ENCODE results near the gene CXCL9. TPM values are rescaled to one million over a fixed set of nuclear protein-coding genes. Genes with fewer than 3 reads are reported as not detected.
A peak's percentile ranks its signal among the peaks of the same experiment; 100 is the strongest.

CXCL9 gene
- total RNA-seq, 1 experiment from 2014 or later = not detected

DNA sequence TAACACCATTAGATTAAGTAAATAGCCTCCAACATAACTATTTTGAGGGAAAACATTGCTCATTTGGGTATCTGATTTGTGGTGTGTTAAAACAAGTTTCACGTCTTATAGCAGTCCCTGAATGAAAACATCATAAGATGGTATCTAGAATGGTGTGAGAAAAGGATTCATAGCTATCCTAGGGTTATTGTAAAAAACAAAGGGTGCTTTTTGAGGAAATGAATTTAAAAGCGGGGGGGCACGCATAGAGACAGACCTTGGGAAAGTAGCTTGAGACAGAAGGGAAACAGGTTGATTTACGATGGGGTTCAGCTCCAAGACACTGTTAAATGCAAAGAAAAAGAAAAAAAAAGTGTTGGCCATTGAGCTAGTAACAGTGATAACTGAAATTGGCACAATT lies 16.8 kb upstream of the CXCL9 start:
- H3K27ac ChIP-seq = no peak overlapping the region
- H3K36me3 ChIP-seq = no peaks in the 10 kb centered on the region
- H3K9me3 ChIP-seq (replicated peaks) = no peaks in the 10 kb centered on the region
- no peak for DNase-seq
- H3K27me3 ChIP-seq = no peaks in the 10 kb centered on the region
- no peak overlapping the region for H3K4me3 ChIP-seq
- no peaks in the 10 kb centered on the region for H3K4me1 ChIP-seq

DNA sequence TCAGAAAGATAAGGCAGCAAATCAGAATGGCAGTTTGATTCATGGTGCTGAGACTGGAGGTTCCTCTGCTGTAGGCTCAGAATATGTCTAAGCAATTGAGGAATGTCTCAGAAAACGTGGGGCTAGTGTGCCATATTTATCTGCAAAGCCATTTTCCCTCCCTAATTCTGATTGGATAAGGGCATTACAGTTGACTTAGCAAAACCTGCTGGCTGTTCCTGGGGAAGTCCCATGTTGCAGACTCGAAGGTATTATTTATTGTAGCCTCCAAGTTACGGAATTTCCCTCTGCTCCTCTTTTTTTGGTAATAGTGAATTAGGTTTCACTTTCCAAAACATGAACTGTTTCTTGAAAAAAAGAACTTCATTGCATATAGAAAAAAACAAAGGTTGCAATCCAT lies 16.1 kb upstream of the CXCL9 start, which contains the start of gene CXCL10:
CXCL10 (minus strand) TSS at position 109 of the 400 bp plus-strand sequence; CDS start at position 43, 66 bp downstream.
- H3K27ac ChIP-seq = no peak within 1 kb of the TSS
- H3K27me3 ChIP-seq = no peaks in the 10 kb centered on the region
- no peak within 1 kb of the TSS for H3K4me3 ChIP-seq
- no peaks in the 10 kb centered on the region for H3K4me1 ChIP-seq
- no peaks in the 10 kb centered on the region for H3K9me3 ChIP-seq (replicated peaks)
- no peaks in the 10 kb centered on the region for H3K36me3 ChIP-seq
- no peak for DNase-seq

DNA sequence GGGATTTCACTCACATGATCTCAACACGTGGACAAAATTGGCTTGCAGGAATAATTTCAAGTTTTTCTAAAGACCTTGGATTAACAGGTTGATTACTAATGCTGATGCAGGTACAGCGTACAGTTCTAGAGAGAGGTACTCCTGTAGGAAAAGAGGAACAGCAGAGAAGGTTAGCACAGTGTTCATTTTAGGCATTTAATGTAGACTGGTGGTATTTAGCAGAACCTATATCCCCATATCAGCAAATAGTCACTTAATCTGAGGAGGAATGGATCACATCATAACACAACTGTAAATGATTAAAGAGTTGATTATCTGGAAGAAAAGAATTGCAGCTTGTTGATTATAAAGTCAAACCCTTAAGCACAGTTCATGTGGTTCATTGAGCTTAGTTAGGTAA lies 15.4 kb upstream of the CXCL9 start:
- Histone ChIP-seq H3K4me3 (no peak overlapping the region), H3K27ac (no peak overlapping the region), H3K9me3 (replicated peaks) (no peaks in the 10 kb centered on the region), H3K27me3 (no peaks in the 10 kb centered on the region), H3K4me1 (no peaks in the 10 kb centered on the region), H3K36me3 (no peaks in the 10 kb centered on the region)
- no peak for DNase-seq

DNA sequence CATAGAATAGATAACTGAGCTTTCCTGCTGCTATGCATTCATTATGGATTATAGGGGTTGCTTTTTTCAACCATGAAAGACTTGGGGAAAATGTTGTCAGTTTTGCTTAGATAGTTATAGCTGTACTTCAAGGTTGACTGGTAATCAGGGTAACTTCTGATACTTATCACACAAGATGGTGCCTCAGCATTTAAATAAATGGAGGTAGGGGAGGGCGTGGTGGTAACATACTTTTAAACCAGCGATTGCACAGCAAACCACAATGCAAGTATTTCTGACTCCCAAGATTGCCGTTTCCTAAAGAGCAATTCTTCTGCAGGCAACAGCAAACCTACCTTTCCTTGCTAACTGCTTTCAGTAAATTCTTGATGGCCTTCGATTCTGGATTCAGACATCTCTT lies 14.7 kb upstream of the CXCL9 start:
- Histone ChIP-seq H3K9me3 (replicated peaks) (no peaks in the 10 kb centered on the region), H3K27me3 (no peaks in the 10 kb centered on the region), H3K36me3 (no peaks in the 10 kb centered on the region), H3K4me1 (no peaks in the 10 kb centered on the region), H3K4me3 (no peak overlapping the region), H3K27ac (no peak overlapping the region)
- DNase-seq = no peak

DNA sequence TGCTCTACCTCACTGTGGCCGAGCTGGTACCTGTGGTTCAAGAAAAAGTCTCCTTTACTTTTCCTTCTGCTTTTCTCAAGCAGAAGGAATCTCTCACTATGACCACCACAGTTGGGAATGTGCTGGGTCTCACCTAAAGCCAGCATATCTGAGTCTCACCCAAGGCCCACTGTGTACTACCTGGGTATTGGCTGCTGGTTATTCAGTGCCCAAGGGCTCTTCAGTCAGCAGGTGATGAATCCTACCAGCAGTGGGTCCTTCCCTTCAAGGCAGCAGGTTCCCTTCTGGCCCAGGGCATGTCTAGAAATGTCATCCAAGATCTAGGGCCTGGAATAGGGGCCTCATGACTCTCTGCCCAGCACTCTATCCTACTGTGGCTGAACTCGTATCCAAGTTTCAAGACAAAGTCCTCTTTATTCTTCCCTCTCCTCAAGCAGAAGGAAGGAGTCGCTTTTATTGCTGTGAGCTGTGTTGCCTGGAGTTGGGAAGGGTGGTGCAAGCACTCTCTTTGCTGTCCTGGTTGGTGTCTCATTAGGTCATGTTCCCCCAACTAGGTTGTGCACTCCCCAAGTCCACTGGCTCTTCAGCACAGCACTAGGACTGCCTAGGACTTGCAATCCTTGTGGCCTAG lies 9.9 kb upstream of the CXCL9 start:
- DNase-seq = no peak
- Histone ChIP-seq H3K27me3 (no peaks in the 10 kb centered on the region), H3K4me3 (no peak overlapping the region), H3K9me3 (replicated peaks) (no peaks in the 10 kb centered on the region), H3K36me3 (no peaks in the 10 kb centered on the region), H3K27ac (no peak overlapping the region), H3K4me1 (peaks cover 5% of the 10 kb centered on the region; the same call in 1 of the 2 replicates)

DNA sequence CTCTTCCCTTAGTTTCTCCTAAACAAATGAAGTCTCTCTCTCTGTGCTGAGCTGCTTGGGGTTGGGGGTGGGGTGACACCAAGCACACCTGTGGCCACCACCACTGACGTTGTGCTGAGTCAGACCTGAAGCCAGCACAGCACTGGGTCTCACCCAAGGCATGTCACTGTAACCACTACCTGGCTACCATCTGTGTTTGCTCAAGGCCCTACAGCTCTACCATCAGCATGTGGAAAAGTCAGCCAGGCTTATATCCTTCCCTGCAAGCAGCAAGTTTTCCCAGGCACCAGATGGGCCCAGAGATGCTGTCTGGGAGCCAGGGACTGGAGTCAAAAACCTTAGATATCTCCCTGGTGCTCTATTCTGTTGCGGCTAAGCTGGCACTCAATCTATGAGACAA lies 9.1 kb upstream of the CXCL9 start:
- no peaks in the 10 kb centered on the region for H3K27me3 ChIP-seq
- no peak overlapping the region for H3K4me3 ChIP-seq
- H3K9me3 ChIP-seq (replicated peaks) = no peaks in the 10 kb centered on the region
- no peak for DNase-seq
- H3K4me1 ChIP-seq = peaks cover 11% of the 10 kb centered on the region; the same call in 1 of the 2 replicates
- no peak overlapping the region for H3K27ac ChIP-seq
- no peaks in the 10 kb centered on the region for H3K36me3 ChIP-seq

DNA sequence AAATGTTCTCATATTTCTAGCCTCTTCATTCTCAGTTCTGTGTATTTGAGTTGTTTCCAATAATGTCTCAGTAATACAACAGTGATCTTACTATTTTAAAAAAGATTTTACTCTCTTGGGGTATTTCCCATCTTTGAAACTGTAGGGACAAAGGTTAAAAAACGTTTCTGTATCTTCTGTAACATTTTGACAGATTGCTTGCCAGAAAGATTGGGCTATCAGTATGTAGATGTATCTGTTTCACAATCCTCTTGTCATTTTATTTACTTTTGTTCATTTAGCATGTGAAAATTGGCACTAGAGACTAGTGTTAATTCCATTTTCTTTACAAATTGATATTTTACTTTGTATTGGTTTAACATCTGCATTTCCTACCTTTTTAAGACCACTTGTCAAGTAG lies 6.2 kb upstream of the CXCL9 start:
- Histone ChIP-seq H3K27ac (no peak overlapping the region), H3K9me3 (replicated peaks) (no peaks in the 10 kb centered on the region), H3K4me3 (no peak overlapping the region), H3K27me3 (no peaks in the 10 kb centered on the region), H3K4me1 (peaks cover 13% of the 10 kb centered on the region; the same call in 1 of the 2 replicates), H3K36me3 (no peaks in the 10 kb centered on the region)
- DNase-seq = no peak

DNA sequence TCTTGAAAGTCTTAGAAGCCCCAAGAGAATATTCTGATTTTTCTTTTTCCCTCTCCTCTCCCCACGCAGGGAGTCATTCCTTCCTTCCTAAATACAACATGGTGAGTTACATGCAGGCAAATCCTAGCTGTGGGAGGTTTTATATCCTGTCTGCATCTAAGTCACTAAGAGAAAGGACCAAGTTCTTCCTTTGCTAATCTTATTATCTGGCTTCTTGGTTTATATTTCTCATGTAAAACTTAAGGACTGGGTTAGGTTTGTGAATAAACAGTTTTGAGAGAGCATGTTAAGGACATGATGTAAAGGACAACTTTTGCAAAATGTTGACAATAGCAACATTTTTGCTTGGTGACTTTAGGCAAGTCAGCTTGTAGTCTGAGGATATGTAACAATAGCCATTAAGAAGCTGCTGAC lies 5.1 kb upstream of the CXCL9 start:
- H3K36me3 ChIP-seq = no peaks in the 10 kb centered on the region
- H3K4me3 ChIP-seq = peak overlapping the region; percentile 48
- peak overlapping the region; percentile 44 for H3K27ac ChIP-seq
- H3K9me3 ChIP-seq (replicated peaks) = no peaks in the 10 kb centered on the region
- DNase-seq = no peak
- peaks cover 13% of the 10 kb centered on the region; the same call in 1 of the 2 replicates for H3K4me1 ChIP-seq
- 0 out of 2 replicates have a peak, but pooled peaks cover 3% of the 10 kb centered on the region for H3K27me3 ChIP-seq

DNA sequence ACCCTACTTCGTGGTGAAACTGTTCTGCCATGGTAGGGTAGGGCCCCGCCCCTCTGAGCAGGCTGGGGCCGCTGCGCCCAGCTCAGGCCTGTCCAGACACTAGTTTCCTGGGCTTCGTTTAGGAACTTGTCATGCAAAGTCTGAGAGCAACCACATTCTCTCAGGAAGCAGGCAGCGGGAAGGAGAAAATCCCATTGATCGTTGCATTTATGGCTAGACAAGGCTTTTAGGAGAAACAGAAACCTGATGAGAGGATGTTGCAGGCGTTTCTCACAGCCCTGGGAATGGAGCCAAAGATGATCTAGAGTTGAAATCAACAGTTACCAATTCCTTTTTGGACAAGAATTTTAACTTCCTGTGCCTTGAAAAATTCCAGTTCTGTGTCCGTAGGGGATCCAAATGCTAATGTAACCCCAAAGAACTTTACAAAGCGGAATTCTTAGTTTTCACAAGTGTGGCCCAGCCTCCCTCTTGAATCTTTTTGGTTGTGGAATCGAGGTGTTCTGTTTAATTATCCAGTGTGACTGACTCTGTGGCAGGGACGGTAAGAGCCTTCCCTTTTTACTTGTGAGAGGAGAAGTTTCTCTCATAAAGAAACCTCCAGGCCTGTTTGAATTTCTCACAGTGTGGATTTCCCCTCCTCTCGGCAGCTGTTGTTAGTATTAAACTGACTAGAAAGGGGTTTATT lies 4.5 kb upstream of the CXCL9 start:
- Histone ChIP-seq H3K4me3 (peak overlapping the region; percentile 48), H3K4me1 (peaks cover 13% of the 10 kb centered on the region; the same call in 1 of the 2 replicates), H3K27me3 (0 out of 2 replicates have a peak, but pooled peaks cover 3% of the 10 kb centered on the region), H3K36me3 (no peaks in the 10 kb centered on the region), H3K27ac (peak overlapping the region; percentile 44), H3K9me3 (replicated peaks) (no peaks in the 10 kb centered on the region)
- DNase-seq = peak; percentile 31 to 60

DNA sequence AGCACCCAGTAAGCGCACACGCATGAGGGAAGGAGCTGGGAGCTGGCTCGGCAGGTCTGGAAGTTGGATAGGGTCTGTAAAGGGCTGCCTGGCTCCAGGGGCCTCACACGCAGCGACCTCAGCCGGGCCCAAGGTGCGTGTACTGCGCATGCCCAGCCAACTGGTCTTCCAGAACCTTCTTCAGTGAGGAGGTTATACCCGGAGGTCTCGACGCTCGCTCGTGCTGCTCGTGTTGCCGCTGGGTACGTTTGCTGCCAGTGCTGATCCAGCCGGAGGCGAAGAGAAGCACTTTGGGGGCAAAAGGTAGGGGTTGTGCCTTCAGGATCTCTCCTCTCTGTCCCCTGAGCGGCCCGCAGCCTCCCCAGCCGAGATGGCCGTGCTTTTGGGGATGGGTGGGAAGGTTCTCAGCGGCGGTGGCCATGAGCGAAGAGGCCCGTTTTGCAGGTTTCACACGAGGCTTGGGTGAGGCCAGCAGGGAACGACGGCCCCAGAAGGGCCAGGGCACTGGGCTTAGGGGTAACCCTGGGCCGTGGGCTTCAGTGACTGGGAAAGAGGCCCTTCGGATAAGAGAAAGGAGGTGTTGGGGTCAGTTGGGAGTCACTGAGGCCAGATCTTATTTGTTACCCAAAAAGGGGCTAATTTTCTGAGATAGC lies 3.8 kb upstream of the CXCL9 start:
- H3K27ac ChIP-seq = no peak overlapping the region; the same call in 1 of the 2 replicates
- peak overlapping the region; percentile 48 for H3K4me3 ChIP-seq
- H3K9me3 ChIP-seq (replicated peaks) = no peaks in the 10 kb centered on the region
- peaks cover 13% of the 10 kb centered on the region; the same call in 1 of the 2 replicates for H3K4me1 ChIP-seq
- no peak for DNase-seq
- no peaks in the 10 kb centered on the region for H3K36me3 ChIP-seq
- H3K27me3 ChIP-seq = 0 out of 2 replicates have a peak, but pooled peaks cover 3% of the 10 kb centered on the region

DNA sequence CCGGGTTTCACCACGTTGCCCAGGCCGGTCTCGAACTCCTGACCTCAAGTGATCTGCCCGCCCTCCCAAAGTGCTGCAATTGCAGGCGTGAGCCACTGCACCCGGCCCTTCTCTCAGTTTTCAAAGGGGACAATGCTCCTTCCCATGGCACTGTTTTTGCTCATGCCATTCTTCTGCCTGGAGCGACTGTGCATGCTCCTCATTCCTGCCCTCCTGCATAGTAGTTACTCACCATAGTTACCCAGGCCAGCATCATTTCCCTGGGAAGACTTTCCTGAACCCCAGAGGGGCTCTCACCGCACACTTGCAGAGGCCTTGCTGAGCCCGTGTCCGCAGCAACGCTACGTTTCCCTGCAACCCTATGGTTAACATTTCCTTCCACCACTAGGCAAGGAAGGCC lies 3.3 kb upstream of the CXCL9 start:
- Histone ChIP-seq H3K27ac (no peak overlapping the region), H3K36me3 (no peaks in the 10 kb centered on the region), H3K4me3 (no peak overlapping the region), H3K27me3 (0 out of 2 replicates have a peak, but pooled peaks cover 3% of the 10 kb centered on the region), H3K4me1 (peaks cover 13% of the 10 kb centered on the region; the same call in 1 of the 2 replicates), H3K9me3 (replicated peaks) (no peaks in the 10 kb centered on the region)
- no peak for DNase-seq

DNA sequence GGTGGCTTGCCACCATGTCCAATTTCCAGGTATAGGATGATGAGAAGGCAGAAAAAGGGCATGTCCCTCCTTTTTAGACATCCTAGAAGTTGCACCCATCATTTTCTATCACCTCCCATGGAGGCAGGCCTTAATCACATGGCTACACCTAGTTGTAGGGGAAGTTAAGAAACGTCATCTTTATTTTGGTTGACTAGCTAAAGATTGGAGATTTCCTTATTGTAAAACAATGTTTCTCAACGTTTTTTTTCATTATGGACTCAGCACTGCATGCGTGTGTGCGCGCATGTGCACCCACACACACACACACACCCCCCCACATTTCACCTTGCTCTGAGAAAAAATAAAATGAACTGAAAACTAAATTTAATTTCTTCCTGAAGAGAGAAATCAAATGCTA lies 2.0 kb upstream of the CXCL9 start:
- 0 out of 2 replicates have a peak, but pooled peaks cover 3% of the 10 kb centered on the region for H3K27me3 ChIP-seq
- H3K4me1 ChIP-seq = peaks cover 13% of the 10 kb centered on the region; the same call in 1 of the 2 replicates
- H3K36me3 ChIP-seq = no peaks in the 10 kb centered on the region
- H3K4me3 ChIP-seq = no peak overlapping the region
- no peak for DNase-seq
- H3K9me3 ChIP-seq (replicated peaks) = no peaks in the 10 kb centered on the region
- no peak overlapping the region for H3K27ac ChIP-seq

DNA sequence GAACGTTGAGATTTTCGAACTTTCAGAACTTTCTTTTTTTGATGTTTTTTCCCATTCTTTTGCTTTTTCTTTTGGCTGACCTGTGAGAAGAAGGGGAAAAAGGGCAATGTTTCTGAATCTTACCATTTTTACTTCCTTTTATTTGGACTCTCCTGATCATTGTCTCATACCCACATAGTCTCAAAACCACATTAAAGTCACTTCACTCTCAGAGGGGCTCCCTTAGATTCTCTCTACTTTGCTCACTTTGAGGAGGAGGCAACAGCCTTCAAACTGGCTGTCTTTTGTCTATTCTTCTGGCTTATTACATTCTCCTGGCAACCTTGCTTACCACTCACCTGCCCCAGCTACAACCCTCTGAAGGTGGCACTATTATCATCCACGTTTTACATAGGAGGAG lies 3.7 kb downstream of the CXCL9 start:
- no peaks in the 10 kb centered on the region for H3K36me3 ChIP-seq
- no peak for DNase-seq
- no peaks in the 10 kb centered on the region for H3K9me3 ChIP-seq (replicated peaks)
- no peak overlapping the region for H3K27ac ChIP-seq
- H3K4me1 ChIP-seq = no peaks in the 10 kb centered on the region
- H3K4me3 ChIP-seq = no peak overlapping the region
- H3K27me3 ChIP-seq = 0 out of 2 replicates have a peak, but pooled peaks cover 3% of the 10 kb centered on the region

DNA sequence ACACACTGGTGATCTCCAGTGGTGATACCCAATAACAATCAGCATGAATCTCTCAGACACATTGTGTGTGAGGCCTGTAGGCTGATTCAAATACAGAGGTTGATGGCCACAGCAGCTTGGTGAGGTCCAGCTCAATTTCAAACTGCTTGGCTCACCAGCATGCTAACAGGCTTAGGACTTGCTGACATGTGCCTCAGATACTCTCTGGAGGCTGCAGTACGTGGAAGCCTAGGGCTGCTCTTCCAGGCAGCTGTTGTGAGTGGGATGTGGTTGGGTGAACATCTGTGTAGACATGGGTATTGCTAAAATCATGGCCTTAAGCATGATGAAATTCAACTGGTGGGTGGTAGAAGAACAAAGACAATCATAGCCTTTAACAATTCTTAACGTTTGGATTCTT lies 4.3 kb downstream of the CXCL9 start:
- no peaks in the 10 kb centered on the region for H3K36me3 ChIP-seq
- H3K9me3 ChIP-seq (replicated peaks) = no peaks in the 10 kb centered on the region
- H3K27ac ChIP-seq = no peak overlapping the region
- DNase-seq = peak in 1 of 2 experiments; percentile 37
- H3K4me1 ChIP-seq = no peaks in the 10 kb centered on the region
- no peak overlapping the region for H3K4me3 ChIP-seq
- H3K27me3 ChIP-seq = 0 out of 2 replicates have a peak, but pooled peaks cover 3% of the 10 kb centered on the region

DNA sequence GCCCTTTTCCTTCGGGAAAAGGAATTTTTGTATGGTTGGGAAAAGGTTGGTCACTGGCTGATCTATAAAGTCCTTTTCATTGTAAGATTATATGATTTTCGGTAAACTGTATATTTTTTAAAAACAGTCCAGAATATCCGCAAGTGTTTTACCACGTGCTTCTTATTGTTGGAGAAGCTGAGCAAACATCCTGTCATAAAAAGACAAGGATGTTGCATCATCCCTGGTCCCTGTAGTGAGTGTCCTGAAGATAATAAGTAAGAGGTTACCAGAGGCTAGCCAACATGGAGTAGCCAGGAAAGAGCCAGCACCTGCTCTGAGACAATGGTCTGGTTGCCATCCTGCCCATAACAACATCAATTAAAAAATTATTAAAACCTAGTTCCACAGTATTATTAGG lies 5.1 kb downstream of the CXCL9 start:
- no peaks in the 10 kb centered on the region for H3K9me3 ChIP-seq (replicated peaks)
- no peaks in the 10 kb centered on the region for H3K27me3 ChIP-seq
- H3K36me3 ChIP-seq = no peaks in the 10 kb centered on the region
- no peak overlapping the region for H3K4me3 ChIP-seq
- H3K27ac ChIP-seq = no peak overlapping the region
- H3K4me1 ChIP-seq = no peaks in the 10 kb centered on the region
- DNase-seq = no peak

Measured in SJCRH30 (cell line).